Smooth muscle cell (in vitro differentiated cells): ENCODE data around the gene NWD2. TPM values are rescaled to one million over a fixed set of nuclear protein-coding genes. Genes with fewer than 3 reads are reported as not detected.
A peak's percentile ranks its signal among the peaks of the same experiment; 100 is the strongest.

Source experiments
- DNase-seq: peaks from one replicate; lab custom pipeline; 2025; ENCODE audit not compliant: unreplicated experiment; lab: John Stamatoyannopoulos, UW
- H2AFZ ChIP-seq: fragments of 200-600 bp; sonication (generic); 2 replicates; pipeline ENCODE4 v1.6.0; 2016; ENCODE audit warnings: antibody characterized with exemption, low read depth, mild to moderate bottlenecking
- H3F3A ChIP-seq: fragments of 200-600 bp; sonication (generic); 2 replicates; pipeline ENCODE4 v1.6.0; 2017; ENCODE audit warnings: antibody characterized with exemption, low read depth
- H3K27ac ChIP-seq: fragments of 200-600 bp; sonication (generic); 2 replicates; pipeline ENCODE4 v1.5.1; 2016; ENCODE audit warnings: low read depth, mild to moderate bottlenecking
- H3K27me3 ChIP-seq: fragments of 200-600 bp; sonication (generic); 2 replicates; pipeline ENCODE4 v1.6.1; 2016; ENCODE audit warnings: low read depth, mild to moderate bottlenecking
- H3K36me3 ChIP-seq: fragments of 200-600 bp; sonication (generic); 2 replicates; pipeline ENCODE4 v1.5.1; 2016; ENCODE audit warnings: low read depth
- H3K4me1 ChIP-seq: fragments of 200-600 bp; sonication (generic); 2 replicates; pipeline ENCODE4 v1.5.1; 2016; ENCODE audit warnings: low read depth
- H3K4me2 ChIP-seq: fragments of 200-600 bp; sonication (generic); 2 replicates; pipeline ENCODE4 v1.6.0; 2016; ENCODE audit warnings: mild to moderate bottlenecking
- H3K4me3 ChIP-seq: fragments of 200-600 bp; sonication (generic); 2 replicates; pipeline ENCODE4 v1.5.1; 2016; ENCODE audit warnings: mild to moderate bottlenecking
- H3K79me2 ChIP-seq: fragments of 200-600 bp; sonication (generic); 2 replicates; pipeline ENCODE4 v1.6.0; 2016; ENCODE audit warnings: low read depth, mild to moderate bottlenecking
- H3K9ac ChIP-seq: fragments of 200-600 bp; sonication (generic); 2 replicates; pipeline ENCODE4 v1.6.0; 2016; ENCODE audit warnings: low read depth
- H3K9me3 ChIP-seq: fragments of 200-600 bp; sonication (generic); replicated peaks from 2 replicates; pipeline ENCODE4 v1.5.1; 2016; ENCODE audit warnings: low read depth
- H4K20me1 ChIP-seq: fragments of 200-600 bp; sonication (generic); 2 replicates; pipeline ENCODE4 v1.6.0; 2016; ENCODE audit warnings: low read depth
- CTCF ChIP-seq: fragments of 200-600 bp; sonication (generic); IDR thresholded peaks from 2 replicates; pipeline ENCODE4 v1.5.1; 2017; ENCODE audit warnings: borderline replicate concordance, mild to moderate bottlenecking, antibody characterized with exemption; ENCODE audit not compliant: insufficient read depth, poor library complexity, severe bottlenecking
- WGBS: methylation state at CpG from one replicate; pipeline ENCODE4 v1.1.7; 2016; ENCODE audit warnings: low lambda C conversion rate; 5-methylcytosine and 5-hydroxymethylcytosine counted together
- polyA plus RNA-seq: library from polyadenylated mRNA; unstranded; fragments of >200 nt; fragmentation: Nextera tagmentation; extraction: Ambion mirVana; gene quantifications from 2 replicates; pipeline ENCODE4 v1.2.1, GENCODE V29; 2016
- total RNA-seq: library from RNA; depleted of rRNA; stranded (reverse); fragments of >200 nt; gene quantifications from 2 replicates; pipeline ENCODE4 v1.2.3, GENCODE V29; 2014

NWD2 gene
- total and polyA plus RNA-seq, 2 experiments from 2014 or later, result not detected

- Histone ChIP-seq H3K9me3 (no peaks in the 10 kb centered on the region), H3K79me2 (no peaks in the 10 kb centered on the region), H2AFZ (no peak overlapping the region), H3K4me1 (no peaks in the 10 kb centered on the region), H3K27me3 (no peaks in the 10 kb centered on the region), H3F3A (no peaks in the 10 kb centered on the region), H3K4me3 (no peak overlapping the region), H3K4me2 (no peak overlapping the region), H4K20me1 (no peaks in the 10 kb centered on the region), H3K36me3 (no peaks in the 10 kb centered on the region), H3K27ac (no peak overlapping the region), H3K9ac (no peak overlapping the region)
- 79% methylated on average over 9 of the region's 9 CpGs for WGBS
- no peak for DNase-seq
- TF ChIP-seq CTCF, result no peak
These were observed 136.6 kb downstream of the NWD2 start for GRCh38 chr4:37381040-37381668.

- H3K4me3 ChIP-seq, result no peak overlapping the region
- no peaks in the 10 kb centered on the region for H3K79me2 ChIP-seq
- no peak overlapping the region for H3K9ac ChIP-seq
- no peaks in the 10 kb centered on the region for H3K27me3 ChIP-seq
- 21% methylated on average over 7 of the region's 7 CpGs for WGBS
- no peak overlapping the region for H3K27ac ChIP-seq
- H4K20me1 ChIP-seq, result no peaks in the 10 kb centered on the region
- no peaks in the 10 kb centered on the region for H3K36me3 ChIP-seq
- no peak overlapping the region for H3K4me2 ChIP-seq
- DNase-seq, result no peak
- H3F3A ChIP-seq, result no peaks in the 10 kb centered on the region
- H3K9me3 ChIP-seq, result no peaks in the 10 kb centered on the region
- no peaks in the 10 kb centered on the region for H3K4me1 ChIP-seq
- TF ChIP-seq CTCF, result peak; percentile 72
- H2AFZ ChIP-seq, result no peak overlapping the region
These were observed 139.2 kb downstream of the NWD2 start for GRCh38 chr4:37383579-37384229.

- H3K4me3 ChIP-seq, result no peak overlapping the region
- WGBS, result 73% methylated on average over 2 of the region's 2 CpGs
- no peaks in the 10 kb centered on the region for H3K4me1 ChIP-seq
- no peak for DNase-seq
- no peak overlapping the region for H3K27ac ChIP-seq
- no peaks in the 10 kb centered on the region for H4K20me1 ChIP-seq
- H3K4me2 ChIP-seq, result no peak overlapping the region
- H3K9me3 ChIP-seq, result no peaks in the 10 kb centered on the region
- no peak for TF ChIP-seq CTCF
- H3K27me3 ChIP-seq, result no peaks in the 10 kb centered on the region
- no peak overlapping the region for H2AFZ ChIP-seq
- no peaks in the 10 kb centered on the region for H3K36me3 ChIP-seq
- no peak overlapping the region for H3K9ac ChIP-seq
- no peaks in the 10 kb centered on the region for H3F3A ChIP-seq
- no peaks in the 10 kb centered on the region for H3K79me2 ChIP-seq
These were observed 140.9 kb downstream of the NWD2 start for GRCh38 chr4:37385424-37385823.
